HEK293T (cell line): ENCODE data around the gene EIF1AD.

Source experiments
- FOXK2 ChIP-seq: fragments of 450-650 bp; IDR thresholded peaks from 2 replicates; pipeline ENCODE4 v1.6.1; 2016; ENCODE audit warnings: mild to moderate bottlenecking
- FOXM1 ChIP-seq: fragments of 450-650 bp; IDR thresholded peaks from 2 replicates; pipeline ENCODE4 v1.6.1; 2017; ENCODE audit warnings: mild to moderate bottlenecking, borderline replicate concordance
- TARDBP ChIP-seq: fragments of 450-650 bp; IDR thresholded peaks from 2 replicates; pipeline ENCODE4 v1.6.1; 2016

DNA sequence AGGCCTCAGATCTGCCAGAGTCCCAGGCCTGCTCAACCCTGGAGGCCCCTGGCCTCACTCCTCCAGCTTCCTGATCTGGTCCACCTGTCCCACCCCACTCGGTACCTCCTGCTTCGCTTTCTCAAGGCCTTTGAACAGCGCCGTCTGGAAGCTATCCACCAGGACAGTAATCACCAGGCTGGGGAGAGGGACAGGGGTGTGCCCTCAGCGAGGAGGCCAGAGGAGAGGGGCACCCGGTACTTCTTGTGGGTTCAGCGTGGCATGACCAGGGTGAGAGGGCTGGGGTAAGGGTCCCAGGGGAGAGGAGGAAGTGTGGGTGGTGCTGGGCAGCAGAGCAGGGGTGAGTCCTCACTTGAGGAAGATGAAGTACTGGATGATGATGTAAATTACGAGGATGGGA lies 18.3 kb upstream of the EIF1AD start:
- TF ChIP-seq FOXK2 (no peak), FOXM1 (no peak), TARDBP (no peak)
